CD4-positive, alpha-beta T cell treated with Interferon alpha-2 for 1 hour (primary cell): ENCODE data around the gene SPOCK1.

Experiments used
- DNase-seq, 2 donors: peaks; one replicate each; pipeline ENCODE4 v3.0.0-alpha.2; 2020 to 2022

The SPOCK1 gene

GRCh38 chr5:137051161-137051560 lies 448.0 kb downstream of the SPOCK1 start:
- no peak for DNase-seq

GRCh38 chr5:137040641-137041340 lies 458.3 kb downstream of the SPOCK1 start:
- DNase-seq = no peak

- no peak for DNase-seq
These were observed 459.1 kb downstream of the SPOCK1 start for GRCh38 chr5:137040024-137040423.

GRCh38 chr5:137037848-137038247 lies 461.3 kb downstream of the SPOCK1 start:
- no peak for DNase-seq

- DNase-seq = no peak
These were observed 462.5 kb downstream of the SPOCK1 start for GRCh38 chr5:137036640-137037039.

- DNase-seq = no peak
These were observed 463.6 kb downstream of the SPOCK1 start for GRCh38 chr5:137035480-137035878.

- DNase-seq = no peak
These were observed 464.2 kb downstream of the SPOCK1 start for GRCh38 chr5:137034764-137035479.

- no peak for DNase-seq
These were observed 464.9 kb downstream of the SPOCK1 start for GRCh38 chr5:137034213-137034612.

GRCh38 chr5:137032929-137033328 lies 466.2 kb downstream of the SPOCK1 start:
- no peak for DNase-seq

- no peak for DNase-seq
These were observed 471.4 kb downstream of the SPOCK1 start for GRCh38 chr5:137027758-137028157.

- no peak for DNase-seq
These were observed 472.8 kb downstream of the SPOCK1 start for GRCh38 chr5:137026296-137026695.

- DNase-seq = no peak
These were observed 475.1 kb downstream of the SPOCK1 start for GRCh38 chr5:137024044-137024443.

GRCh38 chr5:137023371-137023770 lies 475.8 kb downstream of the SPOCK1 start:
- no peak for DNase-seq

- DNase-seq = no peak
These were observed 476.4 kb downstream of the SPOCK1 start for GRCh38 chr5:137022725-137023124.

GRCh38 chr5:137022043-137022442 lies 477.1 kb downstream of the SPOCK1 start:
- no peak for DNase-seq

GRCh38 chr5:137019229-137019628 lies 479.9 kb downstream of the SPOCK1 start:
- DNase-seq = no peak

GRCh38 chr5:137016783-137017324 lies 482.3 kb downstream of the SPOCK1 start:
- DNase-seq = no peak

GRCh38 chr5:137015540-137016116 lies 483.5 kb downstream of the SPOCK1 start:
- no peak for DNase-seq

- no peak for DNase-seq
These were observed 484.4 kb downstream of the SPOCK1 start for GRCh38 chr5:137014731-137015130.

- no peak for DNase-seq
These were observed 488.9 kb downstream of the SPOCK1 start for GRCh38 chr5:137010226-137010625.

- no peak for DNase-seq
These were observed 494.8 kb downstream of the SPOCK1 start for GRCh38 chr5:137004279-137004678.

- no peak for DNase-seq
These were observed 498.0 kb downstream of the SPOCK1 start for GRCh38 chr5:137001026-137001569.

GRCh38 chr5:136999787-137000186 lies 499.3 kb downstream of the SPOCK1 start:
- DNase-seq = no peak
